Measurements from ENCODE around the gene TNRC6C.
"Not testable (repeated sequence)": the region's sequence is repeated elsewhere in the genome, so short reads cannot be mapped to it uniquely, and the experiment has no call there.

The TNRC6C gene

GRCh38 chr17:78082355-78082872 is 123.9 kb downstream of the TNRC6C start:
- not testable (repeated sequence) for DNase-seq (ENCODE audit: low read depth)

GRCh38 chr17:78082988-78083387 is 124.5 kb downstream of the TNRC6C start:
- no peak for DNase-seq (ENCODE audit: low read depth)

GRCh38 chr17:78086740-78087139 is 128.2 kb downstream of the TNRC6C start:
- DNase-seq (ENCODE audit: low read depth) = no peak

- DNase-seq (ENCODE audit: low read depth) = no peak
Observed at GRCh38 chr17:78088529-78088928, 130.0 kb downstream of the TNRC6C start.

GRCh38 chr17:78089576-78090281 is 131.2 kb downstream of the TNRC6C start:
- no peak for DNase-seq (ENCODE audit: low read depth)

- DNase-seq (ENCODE audit: low read depth) = no peak
Observed at GRCh38 chr17:78092794-78093324, 134.4 kb downstream of the TNRC6C start.

GRCh38 chr17:78095035-78095434 is 136.5 kb downstream of the TNRC6C start:
- DNase-seq (ENCODE audit: low read depth) = no peak

- DNase-seq (ENCODE audit: low read depth) = no peak
Observed at GRCh38 chr17:78096093-78096492, 137.6 kb downstream of the TNRC6C start.

GRCh38 chr17:78101112-78101511 is 142.6 kb downstream of the TNRC6C start:
- DNase-seq (ENCODE audit: low read depth) = no peak

- DNase-seq (ENCODE audit: low read depth) = no peak
Observed at GRCh38 chr17:78101542-78101941, 143.0 kb downstream of the TNRC6C start.

- DNase-seq (ENCODE audit: low read depth) = no peak
Observed at GRCh38 chr17:78103311-78103710, 144.8 kb downstream of the TNRC6C start.

GRCh38 chr17:78104540-78104941 is 146.0 kb downstream of the TNRC6C start:
- no peak for DNase-seq (ENCODE audit: low read depth)

GRCh38 chr17:78105101-78105500 is 146.6 kb downstream of the TNRC6C start:
- DNase-seq (ENCODE audit: low read depth) = no peak

- no peak for DNase-seq (ENCODE audit: low read depth)
Observed at GRCh38 chr17:78105551-78105950, 147.0 kb downstream of the TNRC6C start.

- no peak for DNase-seq (ENCODE audit: low read depth)
Observed at GRCh38 chr17:78106211-78106610, 147.7 kb downstream of the TNRC6C start.

GRCh38 chr17:78107457-78107856 is 149.0 kb downstream of the TNRC6C start:
- DNase-seq (ENCODE audit: low read depth) = no peak

- DNase-seq (ENCODE audit: low read depth) = no peak
Observed at GRCh38 chr17:78107976-78108725, 149.6 kb downstream of the TNRC6C start.

GRCh38 chr17:78108726-78109488 is 150.4 kb downstream of the TNRC6C start:
- DNase-seq (ENCODE audit: low read depth) = no peak

GRCh38 chr17:78109489-78109761 is 150.9 kb downstream of the TNRC6C start:
- DNase-seq (ENCODE audit: low read depth) = no peak

GRCh38 chr17:78110363-78111015 is 152.0 kb downstream of the TNRC6C start:
- DNase-seq (ENCODE audit: low read depth) = no peak

GRCh38 chr17:78111016-78111726 is 152.7 kb downstream of the TNRC6C start:
- DNase-seq (ENCODE audit: low read depth) = no peak

Data from activated T-helper 9 cell treated with anti-CD3 and anti-CD28 coated beads, Interleukin-2, amount 50 U/mL, for 16 hours (primary cell).